ENCODE results near the gene TBX2.

- TF ChIP-seq CTCF (IDR thresholded peaks at IDR 0.05) (no peak), POLR2AphosphoS5 (IDR thresholded peaks at IDR 0.05) (no peak), EP300 (IDR thresholded peaks at IDR 0.05) (no peak), POLR2A (IDR thresholded peaks at IDR 0.05) (no peak)
Measured at GRCh38 chr17:61366076-61366714, 33.4 kb upstream of the TBX2 start.
